GM21423 (cell line): ENCODE data around the gene OR4M1.
"Not testable (repeated sequence)": the region's sequence is repeated elsewhere in the genome, so short reads cannot be mapped to it uniquely, and the experiment has no call there.

Experiments used
- ATAC-seq: cut with Tn5 transposase; IDR thresholded peaks from one replicate; pipeline ENCODE4 v1.9.1; 2021; ENCODE audit warnings: mild to moderate bottlenecking, moderate library complexity; ENCODE audit not compliant: unreplicated experiment

The OR4M1 gene

GRCh38 chr14:19773204-19773603 is at the start of gene OR4M1:
Gene OR4M1, plus strand, starts transcription at chr14:19773504. Its CDS starts 6,819 bp downstream, at chr14:19780323.
- ATAC-seq, result not testable (repeated sequence)

DNA sequence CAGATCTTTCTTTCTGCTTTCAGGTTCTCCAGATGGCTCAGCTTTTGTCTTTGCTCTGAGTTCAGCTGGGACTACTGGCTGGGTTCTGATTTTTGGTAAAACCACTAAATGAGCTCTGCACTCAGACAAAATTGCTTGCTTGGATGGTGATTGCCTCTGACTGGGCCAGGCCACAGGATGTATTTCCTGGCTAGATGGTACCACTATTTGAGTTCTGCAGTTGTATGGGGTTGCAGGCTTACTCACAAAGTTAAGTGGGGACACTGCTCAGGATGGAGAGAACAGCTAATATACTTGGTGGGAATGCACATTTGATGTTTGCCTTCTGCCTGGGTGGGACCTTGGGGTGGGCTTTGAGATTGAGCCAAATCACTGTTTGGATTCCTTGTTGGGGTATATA is 43.9 kb upstream of the OR4M1 start:
- ATAC-seq, result no peak

GRCh38 chr14:19729763-19730162 is 43.5 kb upstream of the OR4M1 start:
- no peak for ATAC-seq

DNA sequence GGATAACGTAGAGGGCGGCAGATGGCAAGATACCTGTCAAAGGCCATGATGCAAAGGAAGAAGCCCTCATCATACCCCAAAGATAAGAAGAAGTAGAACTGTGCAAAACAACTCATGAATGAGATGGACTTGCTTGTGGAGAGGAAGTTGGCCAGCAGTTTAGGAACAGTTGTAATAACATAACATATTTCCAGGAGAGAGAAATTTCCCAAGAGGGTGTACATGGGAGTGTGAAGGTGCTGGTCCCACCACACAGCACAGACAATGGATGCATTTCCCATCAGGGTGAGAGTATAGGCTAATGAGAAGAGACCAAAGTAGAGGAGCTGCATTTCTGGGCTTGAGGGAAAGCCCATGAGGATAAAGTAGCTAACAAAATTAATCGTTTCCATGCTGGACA is 39.4 kb upstream of the OR4M1 start:
- not testable (repeated sequence) for ATAC-seq

- no peak for ATAC-seq
Observed at GRCh38 chr14:19743256-19743655, 30.0 kb upstream of the OR4M1 start, which contains the start of gene OR4Q3. Gene OR4Q3, plus strand, starts transcription at chr14:19743571.

DNA sequence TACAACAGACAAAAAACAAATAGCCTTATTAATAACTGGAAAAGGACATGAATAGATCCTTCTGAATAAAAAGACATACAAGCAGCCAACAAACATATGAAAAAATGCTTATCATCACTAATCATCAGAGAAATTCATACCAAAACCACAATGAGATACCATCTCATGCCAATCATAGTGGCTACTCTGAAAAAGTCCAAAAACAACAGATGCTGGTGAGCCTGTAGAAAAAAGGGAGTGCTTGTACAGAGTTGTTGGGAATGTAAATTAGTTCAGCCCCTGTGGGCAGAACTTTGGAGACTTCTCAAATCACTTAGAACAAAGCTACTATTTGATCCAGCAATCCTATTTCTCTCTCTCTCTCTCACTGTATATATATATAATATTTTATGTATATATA is 21.0 kb upstream of the OR4M1 start:
- not testable (repeated sequence) for ATAC-seq

DNA sequence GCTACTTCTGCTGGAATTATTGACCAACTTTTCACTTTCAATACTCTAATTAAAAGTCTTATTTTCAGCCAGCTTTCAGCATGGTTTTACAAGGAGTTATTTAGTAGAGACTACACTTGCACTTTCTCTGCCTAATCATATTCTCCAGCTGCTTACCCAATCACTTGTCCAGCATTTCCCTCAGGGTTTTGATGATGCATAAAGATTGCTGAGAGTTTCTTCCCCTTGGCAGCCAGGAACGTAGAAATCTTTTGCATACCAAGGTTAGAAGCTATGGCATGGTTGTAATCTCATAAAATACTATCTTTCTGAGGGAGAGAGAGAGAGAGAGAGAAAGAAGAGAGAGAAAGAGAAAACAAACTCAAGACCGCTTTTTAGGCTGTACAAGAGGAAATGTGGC is 19.1 kb upstream of the OR4M1 start:
- no peak for ATAC-seq

GRCh38 chr14:19771491-19771890 is 1.8 kb upstream of the OR4M1 start:
- ATAC-seq, result not testable (repeated sequence)

DNA sequence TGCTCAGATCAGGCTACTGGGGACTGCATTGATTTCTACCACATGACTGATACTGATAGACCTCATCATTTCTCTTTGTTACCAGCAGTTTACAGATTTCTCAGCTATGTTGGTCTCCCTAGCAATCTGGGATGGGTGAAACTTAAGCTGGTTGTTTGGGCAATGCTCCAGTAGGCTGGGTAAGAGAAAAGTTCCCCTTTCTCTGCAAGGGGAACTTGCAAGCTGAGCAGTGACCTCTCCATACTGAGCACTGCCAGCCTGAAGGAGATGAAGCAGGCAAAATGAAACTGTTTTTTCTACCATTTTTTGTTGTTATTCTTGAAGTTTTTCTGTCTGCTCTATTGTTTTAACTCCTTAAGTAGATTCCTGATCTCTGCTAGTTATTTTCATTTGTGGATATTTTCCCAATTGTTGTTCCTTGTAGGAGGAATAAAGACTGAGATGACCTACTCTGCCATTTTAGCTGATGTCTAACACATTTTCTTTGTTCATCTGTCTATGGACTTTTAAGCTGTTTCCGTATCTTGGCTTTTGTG is 1.3 kb upstream of the OR4M1 start:
- ATAC-seq, result no peak

GRCh38 chr14:19772454-19772853 is 850 bp upstream of the OR4M1 start:
- ATAC-seq, result not testable (repeated sequence)

DNA sequence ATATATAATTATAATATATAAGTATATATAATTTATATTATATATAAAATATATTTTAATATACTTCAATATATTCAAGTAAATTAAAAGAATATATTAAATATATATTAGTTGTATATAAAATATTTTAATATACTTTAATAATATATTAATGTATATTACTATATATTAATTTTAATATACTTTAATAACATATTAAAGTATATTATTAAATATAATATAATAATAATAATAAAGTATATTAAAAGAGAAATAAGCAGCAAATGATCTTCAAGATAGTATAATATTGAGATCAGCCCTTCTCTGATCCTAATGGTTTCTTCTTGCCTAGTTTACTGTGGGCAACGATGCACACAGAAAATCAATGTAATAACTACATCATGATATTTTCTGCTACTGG is 2.3 kb downstream of the OR4M1 start:
- no peak for ATAC-seq

- ATAC-seq, result not testable (repeated sequence)
Observed at GRCh38 chr14:19785848-19786247, 12.5 kb downstream of the OR4M1 start.

DNA sequence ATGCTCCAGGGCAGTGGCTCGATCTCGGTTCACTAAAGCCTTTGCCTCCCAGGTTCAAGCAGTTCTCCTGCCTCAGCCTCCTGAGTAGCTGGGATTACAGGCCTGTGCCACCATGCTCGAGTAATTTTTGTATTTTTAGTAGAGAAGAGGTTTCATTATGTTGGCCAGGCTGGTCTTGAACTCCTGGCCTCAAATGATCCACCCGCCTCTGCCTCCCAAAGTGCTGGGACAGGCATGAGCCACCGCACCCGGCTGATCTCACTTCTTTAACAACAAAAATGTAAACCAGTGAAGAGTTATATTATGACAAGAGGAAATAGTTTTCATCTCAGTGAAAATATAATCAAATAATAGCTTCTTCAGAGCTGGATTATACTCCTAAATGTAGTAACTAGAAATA is 14.0 kb downstream of the OR4M1 start:
- not testable (repeated sequence) for ATAC-seq

- ATAC-seq, result not testable (repeated sequence)
Observed at GRCh38 chr14:19788150-19788549, 14.8 kb downstream of the OR4M1 start.

DNA sequence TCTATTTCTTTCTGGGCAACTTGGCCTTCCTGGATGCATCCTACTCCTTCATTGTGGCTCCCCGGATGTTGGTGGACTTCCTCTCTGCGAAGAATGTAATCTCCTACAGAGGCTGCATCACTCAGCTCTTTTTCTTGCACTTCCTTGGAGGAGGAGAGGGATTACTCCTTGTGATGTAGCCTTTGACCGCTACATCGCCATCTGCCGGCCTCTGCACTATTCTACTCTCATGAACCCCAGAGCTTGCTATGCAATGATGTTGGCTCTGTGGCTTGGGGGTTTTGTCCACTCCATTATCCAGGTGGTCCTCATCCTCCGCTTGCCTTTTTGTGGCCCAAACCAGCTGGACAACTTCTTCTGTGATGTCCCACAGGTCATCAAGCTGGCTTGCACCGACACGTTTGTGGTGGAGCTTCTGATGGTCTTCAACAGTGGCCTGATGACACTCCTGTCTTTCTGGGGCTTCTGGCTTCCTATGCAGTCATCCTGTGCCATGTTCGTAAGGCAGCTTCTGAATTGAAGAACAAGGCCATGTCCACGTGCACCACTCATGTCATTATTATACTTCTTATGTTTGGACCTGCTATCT is 23.3 kb downstream of the OR4M1 start:
- not testable (repeated sequence) for ATAC-seq

- no peak for ATAC-seq
Observed at GRCh38 chr14:19799880-19800279, 26.6 kb downstream of the OR4M1 start.

DNA sequence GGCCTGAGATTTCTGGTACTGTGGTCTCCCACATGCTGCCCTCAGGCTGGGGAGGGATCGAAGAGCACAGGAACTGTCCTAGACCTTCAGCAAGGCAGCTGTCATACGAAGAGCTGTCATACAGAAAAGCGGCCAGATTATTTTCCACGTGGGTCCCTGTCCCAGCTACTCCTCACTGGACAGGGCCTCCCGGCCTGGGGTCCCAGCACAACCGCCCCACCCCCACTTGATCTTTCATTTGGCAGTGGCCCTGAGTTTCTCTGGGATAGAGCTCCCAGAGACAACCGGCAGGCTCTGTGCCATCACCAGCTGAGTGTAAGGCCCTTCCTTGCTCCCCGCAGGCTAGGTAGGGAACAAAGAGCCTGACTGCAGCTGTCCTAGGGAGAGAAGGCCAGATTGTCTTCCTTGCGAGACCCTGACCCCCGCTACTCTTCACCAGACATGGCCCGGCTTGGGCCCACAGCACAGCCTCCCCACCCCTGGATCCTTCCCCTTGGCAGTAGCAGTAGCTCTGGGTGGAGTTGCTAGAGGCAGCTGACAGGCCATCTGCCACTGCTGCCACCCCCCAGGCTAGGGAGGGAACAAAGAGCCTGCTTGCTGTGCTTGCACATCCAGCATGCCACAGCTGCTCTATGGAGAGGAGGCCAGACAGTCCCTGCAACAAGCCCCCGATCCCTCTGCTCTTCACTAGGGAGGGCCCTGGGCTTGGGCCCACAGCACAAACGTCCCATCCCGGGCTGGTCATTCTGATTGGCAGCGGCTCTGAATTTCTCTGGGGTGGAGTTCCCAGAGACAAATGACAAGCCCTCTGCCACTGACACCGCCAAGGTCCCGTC is 27.2 kb downstream of the OR4M1 start:
- ATAC-seq, result no peak

- ATAC-seq, result no peak
Observed at GRCh38 chr14:19801118-19801464, 27.8 kb downstream of the OR4M1 start.

GRCh38 chr14:19803470-19803869 is 30.2 kb downstream of the OR4M1 start, which contains the start of gene OR4N2:
Gene OR4N2, plus strand, starts transcription at chr14:19803770. Its CDS starts 23,679 bp downstream, at chr14:19827449.
- not testable (repeated sequence) for ATAC-seq

DNA sequence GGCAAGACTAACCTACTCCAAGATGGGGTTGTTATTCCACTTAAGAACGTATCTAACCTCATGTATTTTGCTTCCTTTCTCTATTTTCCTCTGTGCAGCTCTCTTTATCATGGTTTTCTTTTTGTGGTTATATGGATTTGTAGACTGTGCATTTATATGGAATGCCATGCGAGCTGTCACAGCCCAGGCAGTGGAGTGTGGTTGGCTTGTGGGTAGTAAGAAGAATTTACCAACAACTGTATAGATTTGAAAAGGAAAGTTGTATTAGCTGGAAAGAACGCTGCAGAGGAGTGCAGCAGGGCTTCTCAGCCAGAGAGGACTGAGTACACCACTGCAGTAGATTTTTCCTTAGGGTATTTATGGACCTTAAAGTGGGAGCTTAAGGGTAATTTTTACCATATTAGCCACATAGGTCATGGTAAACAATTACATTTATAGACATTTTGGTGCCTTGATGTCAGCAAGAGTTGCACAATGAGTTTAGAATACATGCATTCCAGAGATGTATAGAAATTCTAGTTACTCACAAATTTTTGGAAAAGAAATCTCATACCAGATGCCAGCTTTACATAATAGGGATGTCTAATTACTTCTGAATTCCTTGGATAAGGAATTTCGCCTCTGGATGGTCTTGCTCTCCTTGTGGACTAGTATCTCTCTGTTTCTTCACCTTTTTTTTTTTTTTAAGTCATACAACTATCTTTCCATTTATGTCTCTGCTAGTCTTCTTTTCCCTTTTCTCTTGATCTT is 40.0 kb downstream of the OR4M1 start:
- ATAC-seq, result not testable (repeated sequence)

DNA sequence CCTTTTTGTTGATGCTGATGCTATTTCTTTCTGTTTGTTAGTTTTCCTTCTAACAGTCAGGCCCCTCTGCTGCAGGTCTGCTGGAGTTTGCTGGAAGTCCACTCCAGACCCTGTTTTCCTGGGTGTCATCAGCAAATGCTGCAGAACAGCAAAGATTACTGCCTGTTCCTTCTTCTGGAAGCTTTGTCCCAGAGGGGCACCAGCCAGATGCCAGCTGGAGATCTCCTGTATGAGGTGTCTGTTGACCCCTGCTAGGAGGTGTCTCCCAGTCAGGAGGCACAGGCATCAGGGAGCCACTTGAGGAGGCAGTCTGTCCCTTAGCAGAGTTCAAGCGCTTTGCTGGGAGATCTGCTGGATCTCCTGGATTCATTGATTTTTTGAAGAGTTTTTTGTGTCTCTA is 46.6 kb downstream of the OR4M1 start:
- not testable (repeated sequence) for ATAC-seq
